Measurements from ENCODE around the gene KIZ.

DNA sequence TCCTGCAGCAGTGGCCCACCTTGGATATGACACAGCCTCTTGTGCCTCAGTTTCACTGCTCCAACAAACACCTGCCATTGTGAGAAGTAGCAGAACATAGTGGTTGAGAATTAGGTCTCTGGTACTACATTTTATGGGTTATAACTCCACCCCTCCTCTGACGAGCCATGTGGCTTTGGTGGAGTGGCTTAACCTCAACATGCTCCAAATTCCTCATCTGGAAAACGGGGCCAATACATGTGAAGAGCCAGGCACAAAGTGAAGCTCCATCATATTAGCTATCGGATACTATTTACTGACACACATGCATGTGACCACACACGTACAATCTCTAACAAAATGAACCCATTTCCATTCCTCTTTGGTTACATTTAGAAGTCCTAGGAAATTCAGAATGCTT is 8.4 kb upstream of the KIZ start:
- TF ChIP-seq CTCF (IDR thresholded peaks at IDR 0.05; ENCODE audit: poor library complexity), result no peak
- no peak for TF ChIP-seq EZH2 (IDR thresholded peaks at IDR 0.05; ENCODE audit: borderline replicate concordance)
- no peak for TF ChIP-seq EZH2phosphoT487 (IDR thresholded peaks at IDR 0.05; ENCODE audit: low read depth, severe bottlenecking, unreplicated experiment)
